H1 (cell line): ENCODE results near the gene TAF7. TPM values are rescaled to one million over a fixed set of nuclear protein-coding genes. Genes with fewer than 3 reads are reported as not detected.
A peak's percentile ranks its signal among the peaks of the same experiment; 100 is the strongest.

ENCODE experiments used
- ASH2L ChIP-seq: fragments of 200-600, 300-600 bp; sonication (generic); IDR thresholded peaks from one replicate; pipeline ENCODE4 v1.7.1; 2017; ENCODE audit warnings: low read length
- HDAC6 ChIP-seq: IDR thresholded peaks from one replicate; pipeline ENCODE4 v1.7.1; 2012; ENCODE audit warnings: low read depth, mild to moderate bottlenecking, inconsistent platforms, low read length, moderate library complexity
- KDM5A ChIP-seq: fragments of 200-600 bp; IDR thresholded peaks from 2 replicates; pipeline ENCODE4 v1.7.1; 2012; ENCODE audit warnings: mild to moderate bottlenecking, low read length, inconsistent platforms, mixed read lengths
- RAD21 ChIP-seq, 2 experiments: IDR thresholded peaks in 1 of 2; conservative IDR thresholded peaks in 1 of 2; 2 replicates each; pipeline ENCODE4 v1.6.1; 2011; ENCODE audit warnings: low read depth in 2 of 2, low read length in 2 of 2, improper control_type of control experiment in 1 of 2, inconsistent platforms in 1 of 2, mild to moderate bottlenecking in 1 of 2, moderate library complexity in 1 of 2
- SP2 ChIP-seq: IDR thresholded peaks from 2 replicates; pipeline ENCODE4 v1.6.1; 2012; ENCODE audit warnings: mild to moderate bottlenecking, low read length, inconsistent platforms
- TAF1 ChIP-seq: IDR thresholded peaks from 2 replicates; pipeline ENCODE4 v1.6.1; 2011; ENCODE audit warnings: mild to moderate bottlenecking, low read depth, low read length
- polyA plus RNA-seq, 7 experiments: library from polyadenylated mRNA; depleted of rRNA in 3 of 7; stranded (reverse) in 5 of 7; unstranded in 2 of 7; fragments of >200 nt in 5 of 7; fragments of 200-250 nt in 2 of 7; gene quantifications; 1 replicate in 5 of 7; 2 replicates in 1 of 7; 4 replicates in 1 of 7; pipeline versions ENCODE4 v1.2.1 to v1.2.3, GENCODE V29; 2011 to 2013; ENCODE audit warnings: missing spikeins in 2 of 7, mixed read lengths in 2 of 7
- total RNA-seq: library from RNA; stranded (reverse); fragmentation: NEBNext Ultra II Directional; extraction: Animal tissue kit (Norgen Biotek cat#: 25700); gene quantifications from 2 replicates; pipeline ENCODE4 v1.2.1, GENCODE V29; 2021

Gene TAF7
- total and polyA plus RNA-seq, 2 of the 8 experiments (the other 6 are each of a cell fraction or from before 2014, with no cell fraction given), result 29.8 to 101 TPM

DNA sequence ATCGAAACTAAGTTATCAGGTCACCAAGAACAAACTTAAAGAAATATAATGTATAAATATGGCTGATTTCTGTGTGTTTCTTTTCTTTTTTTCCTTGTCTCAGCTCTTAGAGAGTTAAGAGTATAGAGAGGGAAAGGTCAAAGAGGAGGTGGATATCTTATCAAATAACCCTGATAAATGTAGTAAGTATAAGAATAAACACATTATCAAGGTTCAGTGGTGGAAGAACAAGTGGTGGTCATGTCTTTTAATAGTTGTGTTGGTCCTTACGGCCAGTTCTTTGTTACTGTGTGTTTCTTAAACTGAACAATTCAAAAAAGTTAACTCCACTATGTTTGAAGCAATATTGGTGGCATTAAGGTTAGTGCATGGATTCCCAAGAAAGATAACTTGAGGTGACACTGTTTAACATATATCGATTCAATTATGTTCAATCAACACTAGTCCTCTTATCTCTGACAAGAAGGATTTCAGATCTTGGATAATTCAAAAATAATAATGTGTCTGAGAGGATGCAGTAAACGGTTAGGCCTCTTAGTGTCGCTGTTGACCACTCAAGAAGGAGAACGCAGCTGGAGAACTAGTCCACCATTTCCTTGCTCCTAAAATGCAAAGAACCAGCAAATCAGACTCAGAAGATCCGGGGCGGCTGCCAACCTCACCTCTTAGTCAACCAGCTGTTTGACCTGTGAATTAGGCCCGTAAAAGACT is 22.8 kb upstream of the TAF7 start, which contains the start of gene PCDHGA3 (continued):
- TF ChIP-seq ASH2L (no peak), TAF1 (no peak), RAD21 (IDR thresholded peaks at IDR 0.05 in 1 of 2, conservative IDR thresholded peaks at IDR 0.05 in 1 of 2; ENCODE audit: low read depth in 2 of 2, low read length in 2 of 2) (peak; percentile 54 to 65), HDAC6 (no peak), KDM5A (no peak), SP2 (no peak)
